ENCODE results near the gene SLC4A11.
"Not testable (repeated sequence)": the region's sequence is repeated elsewhere in the genome, so short reads cannot be mapped to it uniquely, and the experiment has no call there.

The SLC4A11 gene

DNA sequence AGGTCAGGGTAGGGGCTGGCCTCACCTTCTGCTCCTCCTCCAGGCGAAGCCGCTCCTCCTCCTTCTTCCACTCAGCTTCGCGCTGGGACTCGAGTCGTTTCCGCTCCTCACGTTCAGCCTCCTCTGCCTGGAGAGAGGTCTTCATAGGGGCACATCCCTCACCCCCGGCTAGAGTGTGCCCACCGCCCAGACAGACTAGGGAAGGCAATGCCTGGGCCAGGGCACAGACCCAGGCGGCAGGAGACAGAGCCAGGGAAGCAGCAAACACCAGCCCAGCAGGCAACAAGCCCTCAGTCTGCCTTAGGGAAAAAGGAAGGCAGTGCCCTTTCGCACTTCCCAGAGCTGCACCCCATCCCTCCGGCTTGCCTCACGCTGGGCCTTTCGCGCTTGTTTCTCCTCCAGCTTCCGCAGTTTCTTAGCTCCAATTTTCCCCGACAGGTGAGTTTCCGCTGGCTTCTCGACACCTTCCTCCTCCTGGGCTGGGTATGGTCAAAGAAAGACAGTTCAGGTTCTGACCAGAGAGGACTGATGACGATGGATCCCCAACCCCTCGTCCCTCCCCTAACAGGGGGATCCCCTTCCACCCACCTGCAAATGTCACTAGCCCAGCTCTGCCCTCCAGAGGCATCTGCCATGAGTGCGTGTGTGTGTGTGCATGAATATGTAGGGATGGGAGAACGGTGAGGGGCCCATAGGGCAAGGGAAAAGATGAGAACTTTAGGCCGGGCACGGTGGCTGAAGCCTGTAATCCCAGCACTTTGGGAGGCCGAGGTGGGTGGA lies 38.8 kb downstream of the SLC4A11 start:
- DNase-seq, result no peak

DNA sequence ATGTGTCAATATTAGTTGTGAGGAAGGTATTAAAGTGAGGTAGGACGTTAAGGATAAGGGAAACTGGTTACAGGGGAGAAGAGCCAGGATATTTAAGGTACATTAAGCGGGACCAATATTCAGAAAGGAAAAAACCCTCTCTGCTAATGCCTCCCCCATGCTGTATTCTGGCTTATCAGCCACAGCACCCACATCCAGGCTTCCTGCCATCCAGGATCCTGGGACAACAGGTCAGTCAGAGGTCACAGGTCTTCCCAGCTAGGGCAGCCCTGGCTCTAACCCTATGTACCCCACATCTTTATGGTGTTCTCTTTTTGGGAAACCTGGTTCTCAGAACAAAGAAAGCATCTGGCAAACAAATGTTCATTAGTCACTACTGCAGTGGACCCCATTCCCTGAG lies 39.8 kb downstream of the SLC4A11 start:
- DNase-seq, result no peak

DNA sequence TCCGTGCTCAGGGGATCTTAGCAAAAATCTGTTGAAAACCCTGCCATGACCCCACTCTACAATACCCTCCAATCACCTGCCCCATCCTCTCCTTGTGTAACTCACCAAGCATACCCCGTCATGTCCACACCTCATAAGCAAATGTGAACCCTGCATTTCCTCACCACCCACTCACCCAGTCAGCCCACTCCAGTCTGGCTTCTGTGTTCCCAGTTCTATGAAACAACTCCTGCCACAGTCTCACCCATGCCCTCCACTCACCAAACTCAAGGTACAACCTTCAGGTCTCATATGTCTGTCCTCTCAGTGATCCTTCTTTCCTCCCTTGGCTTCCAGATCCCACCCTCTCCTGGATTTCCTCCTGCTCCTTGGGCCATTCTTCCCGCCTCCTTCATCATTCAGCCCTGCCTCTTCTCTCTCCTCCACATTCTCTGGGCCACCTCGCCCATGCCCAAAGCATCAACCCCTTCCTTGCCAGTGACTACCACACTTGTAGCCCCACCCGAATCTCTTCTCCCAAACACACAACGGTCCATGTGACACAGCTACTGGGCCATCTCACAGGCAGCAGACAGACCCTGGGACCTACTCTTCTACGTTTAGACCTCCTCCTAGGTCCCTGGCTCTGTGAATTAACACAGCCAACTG lies 43.3 kb downstream of the SLC4A11 start:
- DNase-seq, result no peak

DNA sequence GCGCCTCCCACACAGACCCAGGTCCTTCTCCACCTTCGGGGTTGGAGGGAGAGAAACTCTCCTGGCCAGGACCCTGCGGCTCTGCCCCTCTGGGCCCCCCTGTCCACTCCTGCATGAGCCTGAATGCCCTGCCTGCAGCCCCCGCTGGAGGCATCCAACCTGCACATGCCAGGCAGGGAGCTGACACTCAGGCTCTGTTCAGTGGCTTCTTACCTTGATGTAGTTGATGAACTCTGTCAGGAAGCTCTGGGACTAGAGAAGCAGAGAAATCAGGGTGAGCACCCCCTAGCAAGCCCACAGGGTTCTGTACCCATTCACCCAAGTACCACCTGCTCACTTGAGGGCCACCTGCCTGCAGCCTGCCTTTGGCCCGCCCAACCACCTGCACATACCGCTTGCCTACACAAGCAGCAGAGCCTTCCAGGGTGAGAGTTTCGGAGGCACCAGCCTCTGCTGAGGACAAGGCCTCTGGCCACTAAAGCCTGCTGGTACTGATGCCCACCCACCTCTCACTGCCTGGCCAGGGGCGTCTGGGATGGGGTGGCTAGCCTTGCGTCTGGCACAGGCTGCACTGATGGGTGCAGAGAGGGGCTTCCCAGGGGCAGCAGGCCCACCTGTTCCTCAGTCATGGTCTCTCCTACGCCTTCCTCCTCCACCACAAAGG lies 44.2 kb downstream of the SLC4A11 start:
- DNase-seq, result no peak

GRCh38 chr20:3193806-3194616 lies 45.0 kb downstream of the SLC4A11 start:
- DNase-seq, result no peak

- no peak for DNase-seq
Measured at GRCh38 chr20:3192226-3193015, 46.6 kb downstream of the SLC4A11 start.

- DNase-seq, result no peak
Measured at GRCh38 chr20:3190681-3191111, 48.3 kb downstream of the SLC4A11 start.

DNA sequence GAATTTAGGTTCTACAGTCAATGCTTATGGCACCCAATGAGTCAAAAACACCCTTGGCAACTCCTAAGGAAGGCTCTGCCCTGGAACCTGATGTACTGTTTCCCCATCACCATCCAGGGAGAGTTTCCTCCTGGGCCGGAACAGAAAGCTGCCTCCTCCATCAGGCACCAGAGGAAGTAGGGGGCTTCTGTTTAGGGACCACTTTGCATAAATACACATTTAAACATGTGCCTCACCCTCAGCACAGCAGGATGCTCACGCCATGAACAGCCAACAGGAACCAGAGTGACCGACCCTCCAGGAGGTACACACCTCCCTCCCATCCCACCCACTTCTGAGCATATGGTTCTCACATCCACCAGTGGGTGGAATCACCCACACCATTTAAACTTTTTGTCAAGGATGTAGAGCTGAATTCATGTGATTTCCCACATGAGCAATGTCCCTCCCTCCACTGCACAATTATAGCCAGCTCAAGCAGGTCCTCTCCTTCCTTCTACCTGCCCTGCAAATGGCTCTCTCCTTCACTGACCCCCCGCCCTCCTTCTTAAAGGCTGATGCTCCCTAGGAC lies 49.3 kb downstream of the SLC4A11 start:
- no peak for DNase-seq

DNA sequence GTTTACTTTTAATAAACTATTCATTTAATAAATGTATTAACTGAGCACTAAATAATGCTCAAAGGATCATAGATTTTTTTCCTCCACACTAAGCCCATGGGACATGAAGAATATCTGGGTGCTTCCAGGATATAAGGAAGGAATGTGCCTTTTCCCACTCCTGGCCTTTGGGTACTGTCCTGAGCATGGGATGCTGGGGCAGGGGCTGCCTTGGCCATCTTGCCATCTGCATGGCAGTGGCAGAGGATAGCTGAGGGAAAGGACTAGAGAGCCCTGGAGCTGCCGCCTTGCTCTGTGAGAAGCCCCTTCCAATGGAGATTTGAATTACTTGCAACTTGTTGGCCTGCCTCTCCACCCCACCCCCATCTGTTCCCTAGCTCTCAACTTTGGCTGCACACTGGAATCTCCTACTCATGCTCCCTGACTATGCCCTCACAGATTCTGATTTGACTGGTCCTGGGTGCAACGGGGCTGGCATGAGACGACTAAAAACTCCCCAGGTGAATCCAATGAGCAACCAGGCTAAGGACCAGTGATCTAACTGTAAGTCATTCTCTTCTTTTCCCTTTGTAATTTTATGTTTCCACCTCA lies 50.1 kb downstream of the SLC4A11 start:
- no peak for DNase-seq

DNA sequence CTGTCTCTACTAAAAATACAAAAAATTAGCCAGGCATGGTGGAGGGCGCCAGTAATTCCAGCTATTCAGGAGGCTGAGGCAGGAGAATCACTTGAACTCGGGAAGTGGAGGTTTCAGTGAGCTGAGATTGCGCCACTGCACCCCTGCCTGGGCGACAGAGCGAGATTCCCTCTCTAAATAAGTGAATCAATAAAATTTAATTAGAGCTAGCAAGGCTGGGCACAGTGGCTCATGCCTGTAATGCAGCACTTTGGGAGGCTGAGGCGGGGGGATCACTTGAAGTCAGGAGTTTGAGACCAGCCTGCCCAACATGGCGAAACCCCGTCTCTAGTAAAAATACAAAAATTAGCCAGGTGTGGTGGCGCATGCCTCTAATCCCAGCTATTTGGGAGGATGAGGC lies 51.1 kb downstream of the SLC4A11 start:
- not testable (repeated sequence) for DNase-seq

DNA sequence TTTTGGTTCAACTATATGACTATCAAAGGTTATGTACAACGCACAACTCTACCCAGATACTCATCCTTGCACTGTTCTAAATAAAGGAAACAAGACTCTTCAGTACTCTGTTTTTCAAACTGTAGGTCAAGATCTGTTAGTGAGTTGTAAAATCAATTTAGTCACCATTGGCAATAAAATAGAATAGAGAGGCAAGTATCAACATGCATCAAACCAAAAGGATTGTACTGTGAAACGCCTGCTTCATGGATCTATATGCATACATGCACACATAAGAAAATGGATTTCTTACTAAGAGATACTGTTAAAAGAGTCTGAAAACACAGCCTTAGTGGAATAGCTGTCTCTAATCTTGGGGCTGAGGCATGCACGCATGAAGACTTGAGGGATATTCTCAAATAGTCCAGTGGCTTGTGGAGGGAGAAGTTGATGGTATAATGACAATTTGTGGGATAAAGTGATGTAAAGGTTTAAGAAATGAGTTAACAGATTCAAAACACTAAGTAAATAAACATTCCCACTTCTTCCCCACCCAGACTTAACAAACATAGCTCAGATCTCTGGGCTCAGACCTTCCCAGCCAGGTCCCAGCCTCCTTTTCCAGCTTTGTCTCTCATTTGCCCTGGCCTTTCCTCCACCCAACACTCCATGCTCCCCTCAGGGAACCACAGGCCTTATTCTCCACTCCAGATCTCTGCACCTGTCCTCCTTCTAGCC lies 54.9 kb downstream of the SLC4A11 start:
- DNase-seq, result no peak

- DNase-seq, result not testable (repeated sequence)
Measured at GRCh38 chr20:3182429-3182828, 56.6 kb downstream of the SLC4A11 start.

DNA sequence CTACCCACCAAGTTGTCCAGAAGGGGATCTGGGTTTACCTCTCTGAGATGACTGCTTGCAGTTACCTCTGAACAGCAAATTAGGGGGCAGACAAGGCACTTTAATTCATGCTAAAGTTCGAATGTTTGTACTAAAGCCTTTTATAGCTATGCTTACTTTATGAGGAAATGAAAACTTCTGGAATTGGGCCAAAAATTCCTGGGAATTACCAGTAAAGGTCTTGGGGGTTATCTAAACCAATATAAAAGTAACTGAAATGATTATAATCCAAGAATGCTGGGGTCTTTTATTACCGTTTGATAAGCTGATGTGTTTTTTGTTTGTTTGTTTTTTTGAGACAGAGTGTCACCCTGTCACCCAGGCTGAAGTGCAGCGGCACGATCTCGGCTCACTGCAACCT lies 57.7 kb downstream of the SLC4A11 start:
- DNase-seq, result no peak

DNA sequence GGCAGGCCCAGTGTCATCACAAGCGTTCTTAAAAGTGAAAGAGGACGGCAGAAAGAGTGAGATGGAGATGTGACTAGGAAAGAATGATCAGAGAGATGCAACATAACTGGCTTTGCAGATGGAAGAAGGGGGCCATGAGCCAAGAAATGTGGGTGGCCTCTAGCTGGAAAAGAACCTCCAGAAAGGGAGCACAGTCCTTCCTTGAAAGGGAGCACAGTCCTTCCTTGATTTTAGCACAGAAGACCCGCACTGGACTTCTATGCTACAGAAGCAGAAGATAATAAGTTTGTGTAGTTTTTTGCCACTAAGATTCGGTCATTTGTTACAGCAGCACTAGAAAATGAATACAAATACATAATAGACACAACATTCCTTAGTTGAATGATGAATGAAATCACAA lies 58.7 kb downstream of the SLC4A11 start:
- DNase-seq, result no peak

DNA sequence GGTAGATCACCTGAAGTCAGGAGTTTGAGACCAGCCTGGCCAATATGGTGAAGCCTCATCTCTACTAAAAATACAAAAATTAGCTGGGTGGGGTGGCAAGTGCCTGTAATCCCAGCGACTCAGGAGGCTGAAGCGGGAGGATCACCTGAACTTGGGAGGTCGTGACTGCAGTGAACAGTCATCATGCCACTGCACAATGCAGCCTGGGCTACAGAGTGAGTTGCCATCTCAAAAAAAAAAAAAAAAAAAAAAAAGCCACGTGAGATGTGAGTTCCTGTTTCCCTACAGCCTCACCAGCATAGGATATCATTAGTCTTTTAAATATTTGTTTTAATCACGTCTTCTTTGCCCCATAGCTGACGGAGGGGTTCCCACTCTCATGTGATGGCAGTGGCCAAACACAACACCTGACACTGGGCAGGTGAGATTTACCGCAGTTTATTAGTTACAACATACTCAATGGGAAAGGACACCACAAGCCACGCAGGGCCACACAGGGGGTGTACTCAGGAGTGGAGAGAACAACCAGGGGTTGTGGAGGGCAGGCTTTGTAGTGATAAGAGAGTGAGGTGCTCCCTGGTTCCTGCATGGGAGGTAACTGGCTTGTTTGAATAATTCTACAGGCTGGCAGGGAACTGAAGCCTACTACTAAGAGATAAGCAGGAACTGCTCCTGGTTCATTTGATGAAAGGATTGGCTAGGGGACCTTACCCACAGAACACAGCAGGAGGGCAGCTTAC lies 61.1 kb downstream of the SLC4A11 start:
- no peak for DNase-seq
